GOT3 (cell line): Measurements from ENCODE around the gene SSC4D.
A peak's percentile ranks its signal among the peaks of the same experiment; 100 is the strongest.
"Not testable (repeated sequence)": the region's sequence is repeated elsewhere in the genome, so short reads cannot be mapped to it uniquely, and the experiment has no call there.

Experiments
- DNase-seq: peaks from one replicate; lab custom pipeline; 2025; ENCODE audit warnings: mixed read lengths; lab: John Stamatoyannopoulos, UW

The SSC4D gene

GRCh38 chr7:76421097-76421496 is 11.6 kb upstream of the SSC4D start:
- DNase-seq, result not testable (repeated sequence)

- DNase-seq, result not testable (repeated sequence)
These were observed 8.3 kb upstream of the SSC4D start for GRCh38 chr7:76417654-76418310.

GRCh38 chr7:76412249-76412648 is 2.8 kb upstream of the SSC4D start:
- no peak for DNase-seq

- DNase-seq, result no peak
These were observed 2.1 kb upstream of the SSC4D start for GRCh38 chr7:76411626-76412025.

GRCh38 chr7:76408121-76408560 is 1.4 kb downstream of the SSC4D start:
- DNase-seq, result no peak

GRCh38 chr7:76407718-76408117 is 1.8 kb downstream of the SSC4D start:
- DNase-seq, result no peak

- no peak for DNase-seq
These were observed 3.8 kb downstream of the SSC4D start for GRCh38 chr7:76405738-76406137.

GRCh38 chr7:76403780-76404494 is 5.6 kb downstream of the SSC4D start:
- no peak for DNase-seq

- not testable (repeated sequence) for DNase-seq
These were observed 6.4 kb downstream of the SSC4D start for GRCh38 chr7:76403097-76403496.

- DNase-seq, result no peak
These were observed 9.2 kb downstream of the SSC4D start for GRCh38 chr7:76400248-76400647.

GRCh38 chr7:76397409-76398183 is 11.9 kb downstream of the SSC4D start:
- peak; percentile 20 for DNase-seq

GRCh38 chr7:76396864-76397263 is 12.6 kb downstream of the SSC4D start:
- DNase-seq, result no peak

GRCh38 chr7:76395965-76396726 is 13.4 kb downstream of the SSC4D start:
- no peak for DNase-seq

- not testable (repeated sequence) for DNase-seq
These were observed 13.9 kb downstream of the SSC4D start for GRCh38 chr7:76395605-76395964.

GRCh38 chr7:76394957-76395356 is 14.5 kb downstream of the SSC4D start:
- no peak for DNase-seq

- peak; percentile 60 for DNase-seq
These were observed 16.1 kb downstream of the SSC4D start for GRCh38 chr7:76393116-76394031.

- no peak for DNase-seq
These were observed 16.9 kb downstream of the SSC4D start for GRCh38 chr7:76392531-76393115.

GRCh38 chr7:76390092-76390491 is 19.4 kb downstream of the SSC4D start:
- no peak for DNase-seq

GRCh38 chr7:76387789-76388188 is 21.7 kb downstream of the SSC4D start:
- not testable (repeated sequence) for DNase-seq

GRCh38 chr7:76386691-76387260 is 22.7 kb downstream of the SSC4D start:
- no peak for DNase-seq
